GM21825 (cell line): ENCODE data around the gene CRYBG1.

Source experiments
- ATAC-seq: cut with Tn5 transposase; IDR thresholded peaks from one replicate; pipeline ENCODE4 v1.9.1; 2021; ENCODE audit warnings: mild to moderate bottlenecking, moderate library complexity; ENCODE audit not compliant: unreplicated experiment

CRYBG1 gene

DNA sequence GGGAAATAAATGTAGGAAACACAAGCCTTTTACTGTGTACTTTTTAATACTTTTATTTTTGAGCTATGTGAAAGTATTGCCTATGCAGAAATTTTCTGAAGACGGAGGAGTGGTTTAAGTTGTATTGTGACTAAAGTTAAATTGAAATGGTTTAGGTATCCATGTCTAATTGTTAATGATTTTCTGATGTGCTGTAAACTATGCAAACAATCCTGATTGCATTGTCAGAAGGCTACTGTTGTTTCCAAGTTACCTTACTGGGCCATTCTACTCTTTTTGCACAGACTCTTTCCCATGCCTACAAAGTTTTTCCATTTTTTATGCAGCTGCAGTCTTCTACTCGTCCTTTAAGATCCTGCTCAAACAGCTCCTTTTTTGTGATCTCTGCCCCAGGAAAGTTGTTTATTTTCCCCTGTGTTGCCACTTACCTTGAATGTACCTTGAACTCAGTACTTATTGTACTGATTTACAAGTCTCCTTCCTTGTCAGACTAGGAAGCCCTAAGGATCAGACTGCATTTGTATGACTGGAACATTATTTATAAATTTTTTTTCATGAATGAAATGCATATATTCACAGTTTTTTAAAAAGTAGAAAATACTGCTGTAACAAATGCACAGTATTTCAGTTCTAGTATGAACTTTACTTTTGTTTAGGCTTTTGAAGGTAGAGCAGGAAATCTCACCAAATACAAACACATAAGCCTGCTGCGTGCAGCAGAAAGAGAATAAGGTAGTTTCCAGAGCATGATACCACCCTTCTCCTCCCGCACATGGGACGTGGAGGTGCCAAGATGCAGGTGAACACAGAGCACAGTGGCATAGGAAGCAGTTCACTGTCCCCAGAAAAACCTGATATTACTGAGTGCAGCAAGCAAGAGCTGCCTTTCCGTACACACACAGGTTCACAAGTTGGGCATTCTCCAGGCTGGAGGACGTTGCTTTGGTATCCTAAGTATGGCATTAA lies 97.8 kb downstream of the CRYBG1 start:
- no peak for ATAC-seq

- ATAC-seq = no peak
Observed at GRCh38 chr6:106460481-106460880, 100.0 kb downstream of the CRYBG1 start.

- no peak for ATAC-seq
Observed at GRCh38 chr6:106461084-106461483, 100.6 kb downstream of the CRYBG1 start.

DNA sequence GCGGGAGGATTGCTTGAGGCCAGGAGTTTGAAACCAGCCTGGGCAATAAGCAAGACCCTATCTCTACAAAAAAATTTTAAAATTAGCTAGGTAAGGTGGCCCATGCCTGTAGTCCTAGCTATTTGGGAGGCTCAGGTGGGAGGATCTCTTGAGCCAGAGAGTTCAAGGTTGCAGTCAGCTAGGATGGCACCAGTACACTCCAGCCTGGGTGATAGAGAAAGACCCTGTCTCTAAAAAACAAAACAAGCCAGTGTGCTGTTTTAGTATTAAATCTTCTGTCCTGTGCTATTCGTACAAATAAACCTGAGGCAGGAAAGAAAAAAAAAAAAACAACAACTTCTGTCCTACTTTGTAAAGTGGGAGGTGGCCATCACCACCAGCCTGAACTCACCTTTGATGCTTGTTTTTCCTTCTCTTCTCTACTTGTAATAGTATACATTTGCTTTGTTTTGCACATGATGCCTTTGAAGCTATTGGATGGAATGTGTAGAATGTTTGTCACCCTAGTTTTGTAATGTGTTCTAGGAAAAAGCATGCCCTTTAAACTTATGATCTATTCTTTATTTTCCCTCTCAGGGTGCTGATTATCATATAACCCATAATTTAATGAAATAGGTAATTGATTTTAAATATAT lies 102.5 kb downstream of the CRYBG1 start:
- no peak for ATAC-seq

DNA sequence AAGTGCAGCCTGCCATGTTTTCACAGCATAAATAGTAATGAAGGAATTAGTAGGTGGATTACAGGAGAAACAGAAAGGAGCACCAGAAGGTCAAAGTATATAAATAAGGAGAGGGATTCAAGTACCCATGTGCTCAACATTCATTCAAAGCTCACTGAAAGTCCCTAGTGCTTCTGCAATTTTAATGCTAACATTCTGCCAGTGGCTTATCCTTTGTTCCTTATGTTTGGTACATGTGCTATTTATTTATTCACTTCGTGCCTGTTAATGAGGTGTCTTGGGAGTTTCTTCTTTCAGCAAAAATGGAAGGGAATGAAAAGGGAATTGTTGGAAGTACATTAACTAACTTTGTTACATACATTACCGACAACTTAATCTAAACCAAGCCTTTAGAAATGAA lies 105.7 kb downstream of the CRYBG1 start:
- ATAC-seq = no peak

DNA sequence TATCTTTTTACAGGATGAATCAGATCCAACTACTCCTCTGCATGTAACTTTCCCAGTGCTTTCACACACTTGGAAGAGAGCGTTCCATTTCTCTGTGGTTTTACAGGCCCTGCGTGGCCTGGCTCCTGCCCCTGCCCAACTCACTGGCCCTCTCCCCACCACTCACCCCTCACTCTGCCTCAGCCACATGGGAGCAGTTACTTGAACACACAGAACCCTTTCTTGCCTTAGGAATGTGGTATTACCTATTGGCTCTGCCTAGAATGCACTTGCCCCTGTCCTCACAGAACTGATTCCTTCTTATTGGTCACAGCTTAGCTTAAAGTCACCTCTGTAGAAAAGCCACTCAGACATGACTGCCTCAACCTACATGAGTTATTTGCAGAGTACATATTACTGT lies 108.4 kb downstream of the CRYBG1 start:
- no peak for ATAC-seq

GRCh38 chr6:106469882-106470281 lies 109.4 kb downstream of the CRYBG1 start:
- ATAC-seq = no peak

DNA sequence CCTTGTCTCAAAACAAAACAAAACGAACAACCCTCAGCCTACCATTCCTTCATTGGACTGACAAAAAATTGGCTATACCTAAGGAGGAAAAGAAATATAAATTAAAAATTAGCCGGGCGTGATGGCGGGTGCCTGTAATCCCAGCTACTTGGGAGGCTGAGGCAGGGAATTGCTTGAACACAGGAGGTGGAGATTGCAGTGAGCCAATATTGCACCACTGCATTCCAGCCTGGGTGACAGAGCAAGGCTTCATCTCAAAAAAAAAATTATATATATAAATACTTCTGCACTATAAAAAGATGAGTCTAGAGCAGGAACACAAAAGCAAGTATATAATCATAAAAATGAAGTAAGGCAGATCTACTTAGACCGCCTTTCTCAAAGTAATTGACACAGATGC lies 109.8 kb downstream of the CRYBG1 start:
- ATAC-seq = no peak

- no peak for ATAC-seq
Observed at GRCh38 chr6:106470811-106471210, 110.3 kb downstream of the CRYBG1 start.

- ATAC-seq = no peak
Observed at GRCh38 chr6:106473812-106474211, 113.3 kb downstream of the CRYBG1 start.

DNA sequence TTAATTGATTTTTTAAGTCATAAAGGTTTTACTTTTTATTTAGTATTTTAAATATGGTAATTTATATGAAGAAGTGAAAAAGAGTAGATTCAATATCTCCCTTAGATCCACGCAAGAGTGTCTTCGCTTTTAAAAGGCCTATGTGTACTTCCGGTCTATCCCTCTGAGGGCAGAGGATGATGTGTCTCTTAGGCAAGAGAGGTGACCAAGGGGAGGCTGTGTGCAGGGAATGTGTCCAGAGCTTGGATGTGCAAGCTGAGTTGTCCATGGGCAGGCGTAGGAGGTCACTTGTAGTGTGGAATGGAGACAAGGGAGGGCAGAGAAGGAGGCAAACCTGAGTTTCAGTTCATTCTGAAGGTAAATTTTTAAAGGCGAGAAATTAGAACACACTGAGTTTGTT lies 113.9 kb downstream of the CRYBG1 start:
- no peak for ATAC-seq

GRCh38 chr6:106475284-106475683 lies 114.8 kb downstream of the CRYBG1 start:
- ATAC-seq = no peak

- no peak for ATAC-seq
Observed at GRCh38 chr6:106476331-106477105, 116.0 kb downstream of the CRYBG1 start.

DNA sequence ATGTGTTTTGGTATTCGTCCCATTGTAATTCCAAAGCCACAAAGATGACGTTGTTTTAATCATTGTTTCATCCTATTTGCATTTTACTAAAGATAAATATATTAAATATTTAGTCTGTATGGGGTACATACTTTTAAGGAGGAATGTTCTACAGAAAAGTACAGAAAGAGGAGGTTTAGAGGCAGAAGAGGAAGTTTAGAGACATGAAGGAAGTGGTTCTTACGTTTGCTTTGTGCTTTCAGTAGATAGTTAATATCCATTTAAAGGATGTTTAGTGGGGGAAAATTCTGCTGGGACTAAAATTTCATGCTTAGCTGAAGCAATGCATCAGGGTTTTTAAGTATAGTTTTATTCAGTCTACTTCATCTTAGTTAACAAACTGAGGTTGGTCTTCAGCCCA lies 116.6 kb downstream of the CRYBG1 start:
- no peak for ATAC-seq

GRCh38 chr6:106477790-106478189 lies 117.3 kb downstream of the CRYBG1 start:
- no peak for ATAC-seq

DNA sequence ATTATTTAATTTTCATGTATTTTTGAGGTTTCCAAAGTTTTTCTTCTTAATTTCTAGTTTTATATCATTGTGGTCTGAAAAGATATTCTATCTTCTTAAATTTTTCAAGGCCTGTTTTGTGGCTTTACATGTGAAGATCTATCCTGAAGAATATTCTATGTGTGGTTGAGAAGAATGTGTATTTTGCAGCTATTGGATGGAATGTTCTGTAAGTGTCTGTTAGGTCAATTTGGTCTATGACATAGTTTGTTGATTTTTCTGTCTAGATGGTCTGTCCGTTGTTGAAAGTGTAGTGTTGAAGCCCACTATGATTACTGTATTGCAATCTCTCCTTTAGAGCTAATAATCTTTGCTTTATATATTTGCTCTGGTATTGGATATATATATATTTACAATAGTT lies 125.7 kb downstream of the CRYBG1 start:
- no peak for ATAC-seq

DNA sequence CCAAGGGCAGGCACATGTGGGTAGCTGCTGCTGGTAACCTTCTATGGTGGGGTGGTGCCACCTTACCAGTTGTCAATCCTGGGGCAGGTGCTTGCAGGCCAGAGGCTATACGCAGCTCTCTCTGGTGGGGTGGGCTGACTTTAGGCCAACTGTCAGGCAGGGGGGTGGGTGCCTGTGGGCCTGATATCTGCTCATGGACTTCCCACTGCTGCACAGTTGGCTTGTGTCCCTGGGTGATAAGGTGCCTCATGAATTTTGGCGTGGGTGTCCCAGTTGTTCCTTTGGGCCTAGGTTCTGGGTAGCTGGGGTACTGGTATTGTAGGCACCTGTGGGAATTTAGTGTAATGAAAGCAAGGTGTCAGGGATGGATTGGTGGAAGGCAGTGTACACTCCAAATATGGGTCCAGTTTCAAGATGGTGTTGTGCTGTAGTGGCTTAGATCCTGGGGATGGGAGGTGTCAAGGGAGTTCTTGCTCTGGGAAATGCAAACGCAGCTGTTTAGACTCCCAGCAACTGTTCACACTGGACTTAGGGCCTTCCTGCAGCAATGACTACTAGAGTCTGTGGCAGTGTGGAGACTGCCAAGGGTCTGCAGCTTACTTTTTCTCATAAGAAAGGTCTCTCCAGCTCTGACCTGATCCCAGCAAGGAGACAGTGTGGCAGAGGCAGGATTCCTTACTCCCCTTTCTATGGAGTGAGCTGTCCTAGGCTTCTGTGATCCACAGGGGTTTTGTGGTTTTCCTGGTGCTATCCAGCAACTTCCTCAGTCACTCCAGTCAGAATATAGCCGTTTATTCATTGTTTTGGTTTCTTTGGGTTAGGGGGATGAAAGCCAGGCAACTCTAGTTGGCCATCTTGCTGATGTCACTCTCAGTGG lies 128.2 kb downstream of the CRYBG1 start:
- ATAC-seq = no peak

DNA sequence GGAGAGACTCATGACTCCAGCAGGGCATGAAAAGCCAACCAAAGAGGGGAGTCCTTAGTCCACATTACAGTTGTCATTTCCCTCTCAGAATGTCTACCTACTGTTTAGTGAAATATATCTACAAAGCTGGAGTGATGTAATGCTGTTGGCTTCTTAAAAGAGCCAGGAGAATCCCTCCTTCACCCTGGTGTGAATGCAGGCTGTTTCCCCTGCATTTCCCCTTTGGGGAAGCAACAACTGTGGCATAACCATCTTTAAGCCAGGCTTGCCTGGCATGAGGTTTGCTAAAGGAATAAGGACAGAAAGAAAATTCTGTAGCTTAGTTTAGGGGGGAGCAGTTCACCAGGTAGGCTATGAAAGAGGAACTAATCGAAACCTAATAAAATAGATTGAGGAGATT lies 129.5 kb downstream of the CRYBG1 start:
- no peak for ATAC-seq

GRCh38 chr6:106490436-106490835 lies 129.9 kb downstream of the CRYBG1 start:
- no peak for ATAC-seq

- ATAC-seq = no peak
Observed at GRCh38 chr6:106490974-106491373, 130.5 kb downstream of the CRYBG1 start.

GRCh38 chr6:106495014-106495413 lies 134.5 kb downstream of the CRYBG1 start:
- no peak for ATAC-seq
